ENCODE measurements around the gene SNN.

DNA sequence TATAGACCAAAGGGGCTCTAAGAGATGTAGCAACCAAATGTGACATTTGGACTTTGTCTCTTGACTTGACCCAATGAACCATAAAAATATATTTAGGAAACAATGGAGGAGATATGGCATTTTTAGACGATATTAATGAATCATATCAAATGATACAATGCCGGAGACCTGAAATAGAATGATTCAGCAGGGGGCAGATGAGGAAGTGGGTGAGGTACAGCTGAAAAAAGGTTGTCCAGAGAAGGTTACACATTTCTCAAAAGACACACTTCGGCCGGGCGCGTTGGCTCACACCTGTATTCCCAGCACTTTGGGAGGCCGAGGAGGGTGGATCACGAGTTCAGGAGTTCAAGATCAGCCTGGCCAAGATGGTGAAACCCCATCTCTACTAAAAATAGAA, 16.5 kb upstream of the SNN start:
- TF ChIP-seq POLR2A (IDR thresholded peaks at IDR 0.05; ENCODE audit: low read depth, low read length) = no peak
- TF ChIP-seq, protein P1, sequence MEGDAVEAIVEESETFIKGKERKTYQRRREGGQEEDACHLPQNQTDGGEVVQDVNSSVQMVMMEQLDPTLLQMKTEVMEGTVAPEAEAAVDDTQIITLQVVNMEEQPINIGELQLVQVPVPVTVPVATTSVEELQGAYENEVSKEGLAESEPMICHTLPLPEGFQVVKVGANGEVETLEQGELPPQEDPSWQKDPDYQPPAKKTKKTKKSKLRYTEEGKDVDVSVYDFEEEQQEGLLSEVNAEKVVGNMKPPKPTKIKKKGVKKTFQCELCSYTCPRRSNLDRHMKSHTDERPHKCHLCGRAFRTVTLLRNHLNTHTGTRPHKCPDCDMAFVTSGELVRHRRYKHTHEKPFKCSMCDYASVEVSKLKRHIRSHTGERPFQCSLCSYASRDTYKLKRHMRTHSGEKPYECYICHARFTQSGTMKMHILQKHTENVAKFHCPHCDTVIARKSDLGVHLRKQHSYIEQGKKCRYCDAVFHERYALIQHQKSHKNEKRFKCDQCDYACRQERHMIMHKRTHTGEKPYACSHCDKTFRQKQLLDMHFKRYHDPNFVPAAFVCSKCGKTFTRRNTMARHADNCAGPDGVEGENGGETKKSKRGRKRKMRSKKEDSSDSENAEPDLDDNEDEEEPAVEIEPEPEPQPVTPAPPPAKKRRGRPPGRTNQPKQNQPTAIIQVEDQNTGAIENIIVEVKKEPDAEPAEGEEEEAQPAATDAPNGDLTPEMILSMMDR (conservative IDR thresholded peaks at IDR 0.05; ENCODE audit: low read depth, low read length) = no peak
- TF ChIP-seq RAD21 (IDR thresholded peaks at IDR 0.05; ENCODE audit: low read length) = no peak
- TF ChIP-seq RFX5 (IDR thresholded peaks at IDR 0.05; ENCODE audit: low read depth, low read length) = no peak
- TF ChIP-seq, protein P2, sequence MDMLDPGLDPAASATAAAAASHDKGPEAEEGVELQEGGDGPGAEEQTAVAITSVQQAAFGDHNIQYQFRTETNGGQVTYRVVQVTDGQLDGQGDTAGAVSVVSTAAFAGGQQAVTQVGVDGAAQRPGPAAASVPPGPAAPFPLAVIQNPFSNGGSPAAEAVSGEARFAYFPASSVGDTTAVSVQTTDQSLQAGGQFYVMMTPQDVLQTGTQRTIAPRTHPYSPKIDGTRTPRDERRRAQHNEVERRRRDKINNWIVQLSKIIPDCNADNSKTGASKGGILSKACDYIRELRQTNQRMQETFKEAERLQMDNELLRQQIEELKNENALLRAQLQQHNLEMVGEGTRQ (IDR thresholded peaks at IDR 0.05; ENCODE audit: low read depth, low read length) = no peak
- TF ChIP-seq CHD1 (IDR thresholded peaks at IDR 0.05; ENCODE audit: low read depth, low read length) = no peak
